Osteoblast (primary cell): ENCODE results near the gene FSHR. TPM values are rescaled to one million over a fixed set of nuclear protein-coding genes. Genes with fewer than 3 reads are reported as not detected.

Source experiments
- DNase-seq: peaks from one replicate; pipeline ENCODE4 v3.0.0; 2011; ENCODE audit warnings: low spot score, mixed read lengths; ENCODE audit not compliant: insufficient read length; ENCODE audit errors: missing footprints
- H2AFZ ChIP-seq: 2 replicates; pipeline ENCODE4 v1.6.0; 2011; ENCODE audit warnings: mild to moderate bottlenecking, low read length
- H3K27ac ChIP-seq: 2 replicates; pipeline ENCODE4 v1.5.1; 2011; ENCODE audit warnings: mild to moderate bottlenecking, low read depth, low read length, moderate library complexity
- H3K27me3 ChIP-seq: 2 replicates; pipeline ENCODE4 v1.6.0; 2012; ENCODE audit warnings: mild to moderate bottlenecking, control low read depth, inconsistent platforms, low read length, moderate library complexity; ENCODE audit not compliant: insufficient read depth
- H3K36me3 ChIP-seq: 2 replicates; pipeline ENCODE4 v1.5.1; 2011; ENCODE audit warnings: mild to moderate bottlenecking, low read length, control low read depth, moderate library complexity; ENCODE audit not compliant: insufficient read depth
- H3K4me1 ChIP-seq: 2 replicates; pipeline ENCODE4 v1.5.1; 2011; ENCODE audit warnings: mild to moderate bottlenecking, low read length, control low read depth, moderate library complexity; ENCODE audit not compliant: insufficient read depth
- H3K4me2 ChIP-seq: 2 replicates; pipeline ENCODE4 v1.6.0; 2011; ENCODE audit warnings: mild to moderate bottlenecking, low read length; ENCODE audit not compliant: insufficient read depth
- H3K4me3 ChIP-seq: fragments of 200-600 bp; sonication (generic); 3 replicates; pipeline ENCODE4 v1.5.1; 2012; ENCODE audit warnings: mild to moderate bottlenecking, low read length, inconsistent platforms; ENCODE audit not compliant: insufficient read depth
- H3K79me2 ChIP-seq: 2 replicates; pipeline ENCODE4 v1.6.0; 2012; ENCODE audit warnings: mild to moderate bottlenecking, low read length, control low read depth, inconsistent platforms; ENCODE audit not compliant: insufficient read depth
- H3K9me3 ChIP-seq: 2 replicates; pipeline ENCODE4 v1.5.1; 2011; ENCODE audit warnings: low read depth, low read length, control low read depth
- H4K20me1 ChIP-seq: 2 replicates; pipeline ENCODE4 v1.6.0; 2012; ENCODE audit warnings: mild to moderate bottlenecking, low read length, control low read depth; ENCODE audit not compliant: insufficient read depth
- CTCF ChIP-seq: IDR thresholded peaks from 2 replicates; pipeline ENCODE4 v1.5.1; 2011; ENCODE audit warnings: mild to moderate bottlenecking, low read depth, low read length, moderate library complexity; ENCODE audit errors: extremely low read depth
- total RNA-seq: library from RNA; depleted of rRNA; stranded (reverse); fragments of >200 nt; gene quantifications from 2 replicates; pipeline ENCODE4 v1.2.3, GENCODE V29; 2012

The FSHR gene
- total RNA-seq, 1 donor, result 0.36 TPM

- TF ChIP-seq CTCF, result no peak
- Histone ChIP-seq H3K79me2 (no peaks in the 10 kb centered on the region), H3K36me3 (no peaks in the 10 kb centered on the region), H4K20me1 (no peaks in the 10 kb centered on the region), H3K4me3 (no peak overlapping the region), H3K27ac (no peak overlapping the region), H3K4me2 (no peak overlapping the region), H2AFZ (no peak overlapping the region), H3K9me3 (no peaks in the 10 kb centered on the region), H3K4me1 (no peaks in the 10 kb centered on the region), H3K27me3 (no peaks in the 10 kb centered on the region)
- no peak for DNase-seq
Observed at GRCh38 chr2:49123600-49123999, 30.7 kb downstream of the FSHR start.

- no peaks in the 10 kb centered on the region for H4K20me1 ChIP-seq
- no peak overlapping the region for H3K4me2 ChIP-seq
- no peaks in the 10 kb centered on the region for H3K9me3 ChIP-seq
- TF ChIP-seq CTCF, result no peak
- DNase-seq, result no peak
- no peaks in the 10 kb centered on the region for H3K27me3 ChIP-seq
- no peak overlapping the region for H2AFZ ChIP-seq
- H3K27ac ChIP-seq, result no peak overlapping the region
- no peaks in the 10 kb centered on the region for H3K79me2 ChIP-seq
- no peaks in the 10 kb centered on the region for H3K36me3 ChIP-seq
- H3K4me1 ChIP-seq, result no peaks in the 10 kb centered on the region
- no peak overlapping the region for H3K4me3 ChIP-seq
Observed at GRCh38 chr2:49122107-49122506, 32.2 kb downstream of the FSHR start.

- Histone ChIP-seq H3K4me3 (no peak overlapping the region), H3K79me2 (no peaks in the 10 kb centered on the region), H3K4me1 (no peaks in the 10 kb centered on the region), H3K4me2 (no peak overlapping the region), H3K27me3 (no peaks in the 10 kb centered on the region), H3K36me3 (no peaks in the 10 kb centered on the region), H3K9me3 (no peaks in the 10 kb centered on the region), H4K20me1 (no peaks in the 10 kb centered on the region), H3K27ac (no peak overlapping the region), H2AFZ (no peak overlapping the region)
- no peak for TF ChIP-seq CTCF
- DNase-seq, result no peak
Observed at GRCh38 chr2:49113046-49113445, 41.3 kb downstream of the FSHR start.

GRCh38 chr2:49111456-49111855, 42.9 kb downstream of the FSHR start:
- Histone ChIP-seq H3K27ac (no peak overlapping the region), H3K27me3 (no peaks in the 10 kb centered on the region)

More at GRCh38 chr2:49111456-49111855, 42.9 kb downstream of the FSHR start:
- Histone ChIP-seq H3K4me2 (no peak overlapping the region), H2AFZ (no peak overlapping the region), H4K20me1 (no peaks in the 10 kb centered on the region), H3K36me3 (no peaks in the 10 kb centered on the region), H3K79me2 (no peaks in the 10 kb centered on the region), H3K4me3 (no peak overlapping the region), H3K9me3 (no peaks in the 10 kb centered on the region), H3K4me1 (no peaks in the 10 kb centered on the region)
- no peak for DNase-seq
- no peak for TF ChIP-seq CTCF
